ENCODE data around the gene MTFR1L. TPM values are rescaled to one million over a fixed set of nuclear protein-coding genes. Genes with fewer than 3 reads are reported as not detected.

MTFR1L gene
- total RNA-seq: 100 to 1,000 TPM in 1 of 4 donors, 10 to 100 TPM in 3; 75.7 to 109 (median 99.2) TPM

GRCh38 chr1:25819491-25820246 is at the start of gene MTFR1L:
TSS of gene MTFR1L (plus strand) at chr1:25819954. CDS start at chr1:25823105, 3,151 bp downstream.
- intact Hi-C loops (cut with DNase I): loop anchor here (10.0 kb wide), 2 partner anchors 395 to 585 kb away; partner anchors contain the start of genes RHCE and SYF2
- H3K4me1 ChIP-seq: peaks cover 29 to 40% of the 10 kb centered on the region in 2 donors

GRCh38 chr1:25770541-25771220 is 49.1 kb upstream of the MTFR1L start:
- Histone ChIP-seq H3K4me1 (peaks cover 34 to 37% of the 10 kb centered on the region in 2 donors), H3K27me3 (no peaks in the 10 kb centered on the region), H3K9me3 (no peaks in the 10 kb centered on the region), H3K4me3 (replicated peaks in 1 of 3) (no peak overlapping the region), H3K27ac (peak overlapping the region; percentile 2 to 83 (median 78)), H3K36me3 (no peaks in the 10 kb centered on the region)
- WGBS, 2 donors: 80 to 85% methylated on average over 14 of the region's 14 CpGs
- DNase-seq: no peak
- intact Hi-C loops (cut with DNase I): no loop called here
- no peak for TF ChIP-seq CTCF (IDR thresholded peaks at IDR 0.05)
- no peak for TF ChIP-seq POLR2A (IDR thresholded peaks at IDR 0.05)

More at GRCh38 chr1:25819491-25820246, at the start of gene MTFR1L:
- Histone ChIP-seq H3K9me3 (no peaks in the 10 kb centered on the region), H3K27me3 (no peaks in the 10 kb centered on the region), H3K27ac (peak within 1 kb of the TSS; percentile 81 to 93 (median 90)), H3K4me3 (replicated peaks in 1 of 3) (peak within 1 kb of the TSS; percentile 64 to 98 (median 97)), H3K36me3 (peaks cover 0 to 8% of the 10 kb centered on the region in 2 donors)
- WGBS, 2 donors: 0 to 1% methylated on average over 35 to 48 of the region's 64 CpGs
- DNase-seq: peak; percentile 91
- peak; percentile 92 to 97 for TF ChIP-seq POLR2A (IDR thresholded peaks at IDR 0.05)
- TF ChIP-seq CTCF (IDR thresholded peaks at IDR 0.05): no peak

GRCh38 chr1:25771221-25772114 is 48.3 kb upstream of the MTFR1L start:
- 37 to 39% methylated on average over 30 to 31 of the region's 34 CpGs for WGBS, 2 donors
- no peak overlapping the region for H3K4me3 ChIP-seq (replicated peaks in 1 of 3)
- peak in 1 of 2 donors; percentile 22 for TF ChIP-seq POLR2A (IDR thresholded peaks at IDR 0.05)
- no peak for TF ChIP-seq CTCF (IDR thresholded peaks at IDR 0.05)
- H3K9me3 ChIP-seq: no peaks in the 10 kb centered on the region
- intact Hi-C loops (cut with DNase I): no loop called here
- H3K36me3 ChIP-seq: no peaks in the 10 kb centered on the region
- H3K27ac ChIP-seq: peak overlapping the region; percentile 2 to 83 (median 78)
- no peaks in the 10 kb centered on the region for H3K27me3 ChIP-seq
- DNase-seq: peak; percentile 91 to 93
- peaks cover 26 to 29% of the 10 kb centered on the region in 2 donors for H3K4me1 ChIP-seq

- no peak for DNase-seq
- H3K27me3 ChIP-seq: no peaks in the 10 kb centered on the region
- no peaks in the 10 kb centered on the region for H3K9me3 ChIP-seq
- intact Hi-C loops (cut with DNase I): no loop called here
- no peak overlapping the region for H3K4me3 ChIP-seq (replicated peaks in 1 of 3)
- H3K4me1 ChIP-seq: peaks cover 19 to 27% of the 10 kb centered on the region in 2 donors
- no peaks in the 10 kb centered on the region for H3K36me3 ChIP-seq
- H3K27ac ChIP-seq: peak overlapping the region in 2 of 3 donors; percentile 2 to 83
- WGBS, 2 donors: 97 to 100% methylated on average over 5 of the region's 5 CpGs
- TF ChIP-seq CTCF (IDR thresholded peaks at IDR 0.05) (no peak), POLR2A (IDR thresholded peaks at IDR 0.05) (no peak)
Measured at GRCh38 chr1:25772164-25772563, 47.6 kb upstream of the MTFR1L start.

Data from thyroid gland (tissue), 4 donors.